Thyroid gland (tissue), 4 donors: ENCODE results near the gene KCTD5. TPM values are rescaled to one million over a fixed set of nuclear protein-coding genes. Genes with fewer than 3 reads are reported as not detected.
A peak's percentile ranks its signal among the peaks of the same experiment; 100 is the strongest.
"Not testable (repeated sequence)": the region's sequence is repeated elsewhere in the genome, so short reads cannot be mapped to it uniquely, and the experiment has no call there.

Experiments
- DNase-seq, 2 donors: peaks; one replicate each; pipeline ENCODE4 v3.0.0-alpha.2; 2019
- H3K27ac ChIP-seq, 3 donors: fragments of 200-600 bp; sonication (generic); 1 replicate in 2 of 3; 2 replicates in 1 of 3; pipeline ENCODE4 v1.5.1; 2016 to 2019; ENCODE audit warnings: mild to moderate bottlenecking in 1 of 3, moderate library complexity in 1 of 3
- H3K27me3 ChIP-seq: fragments of 200-600 bp; sonication (generic); one replicate; pipeline ENCODE4 v1.5.1; 2019
- H3K36me3 ChIP-seq, 2 donors: fragments of 200-600 bp; sonication (generic); one replicate each; pipeline ENCODE4 v1.5.1; 2016 to 2019
- H3K4me1 ChIP-seq, 2 donors: fragments of 200-600 bp; sonication (generic); one replicate each; pipeline ENCODE4 v1.5.1; 2017 to 2019
- H3K4me3 ChIP-seq, 3 donors: fragments of 200-600 bp; sonication (generic); replicated peaks in 1 of 3; 1 replicate in 2 of 3; 2 replicates in 1 of 3; pipeline ENCODE4 v1.5.1; 2016; ENCODE audit warnings: mild to moderate bottlenecking in 1 of 3
- H3K9me3 ChIP-seq: fragments of 200-600 bp; sonication (generic); one replicate; pipeline ENCODE4 v1.5.1; 2017
- CTCF ChIP-seq, 6 experiments: fragments of 200-600 bp in 3 of 6; fragments of 450-650 bp in 3 of 6; sonication (generic) in 3 of 6; IDR thresholded peaks; one replicate each; pipeline ENCODE4 v1.5.1; 2016 to 2019; ENCODE audit warnings: antibody characterized with exemption in 6 of 6, mild to moderate bottlenecking in 2 of 6, inconsistent platforms in 1 of 6, moderate library complexity in 1 of 6
- POLR2A ChIP-seq, 2 donors: fragments of 450-650 bp; IDR thresholded peaks; one replicate each; pipeline ENCODE4 v1.6.1; 2017; ENCODE audit warnings: antibody characterized with exemption in 2 of 2, mild to moderate bottlenecking in 2 of 2, moderate library complexity in 1 of 2
- WGBS, 2 donors: methylation state at CpG; one replicate each; pipeline ENCODE4 v1.1.5; 2017; 5-methylcytosine and 5-hydroxymethylcytosine counted together
- intact Hi-C: fragments of 100-400 bp; cut with DNase I; formaldehyde crosslinking; loops from one replicate; pipeline ENCODE4 v1.15.1; 2023
- total RNA-seq, 4 donors: library from RNA; depleted of rRNA; stranded (reverse); fragments of >200 nt; gene quantifications; one replicate each; pipeline ENCODE4 v1.2.3, GENCODE V29; 2016

The KCTD5 gene
- total RNA-seq, 4 donors from 2014 or later: 8.6 to 23.3 (median 15.1) TPM

- DNase-seq: no peak
- Histone ChIP-seq H3K4me1 (no peaks in the 10 kb centered on the region), H3K36me3 (peaks cover 8 to 9% of the 10 kb centered on the region in 2 donors), H3K27ac (no peak overlapping the region), H3K4me3 (no peak overlapping the region), H3K27me3 (no peaks in the 10 kb centered on the region), H3K9me3 (no peaks in the 10 kb centered on the region)
- no peak for TF ChIP-seq CTCF (IDR thresholded peaks at IDR 0.05)
- no peak for TF ChIP-seq POLR2A (IDR thresholded peaks at IDR 0.05)
- WGBS, 2 donors: 47 to 48% methylated on average over 9 of the region's 9 CpGs
- intact Hi-C loops: no loop called here
These were observed 17.7 kb upstream of the KCTD5 start for GRCh38 chr16:2664574-2664982.

- H3K4me3 ChIP-seq, intact Hi-C loops, H3K27ac ChIP-seq, H3K36me3 ChIP-seq, H3K4me1 ChIP-seq, DNase-seq, H3K9me3 ChIP-seq, H3K27me3 ChIP-seq: not testable (repeated sequence)
- 81% methylated on average over 7 of the region's 7 CpGs for WGBS, 2 donors
These were observed 15.7 kb upstream of the KCTD5 start for GRCh38 chr16:2666671-2667070.

DNA sequence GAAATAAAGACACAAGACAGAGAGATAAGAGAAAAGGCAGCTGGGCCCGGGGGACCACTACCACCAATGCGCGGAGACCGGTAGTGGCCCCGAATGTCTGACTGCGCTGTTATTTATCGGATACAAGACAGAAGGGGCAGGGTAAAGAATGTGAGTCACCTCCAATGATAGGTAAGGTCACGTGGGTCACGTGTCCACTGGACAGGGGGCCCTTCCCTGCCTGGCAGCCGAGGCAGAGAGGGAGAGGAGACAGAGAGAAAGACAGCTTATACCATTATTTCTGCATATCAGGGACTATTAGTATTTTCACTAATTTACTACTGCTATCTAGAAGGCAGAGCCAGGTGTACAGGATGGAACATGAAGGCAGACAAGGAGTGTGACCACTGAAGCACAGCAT lies 12.7 kb upstream of the KCTD5 start:
- H3K4me3 ChIP-seq, DNase-seq, H3K27me3 ChIP-seq, intact Hi-C loops, H3K36me3 ChIP-seq, H3K27ac ChIP-seq, H3K9me3 ChIP-seq: not testable (repeated sequence)
- WGBS, 2 donors: 80 to 83% methylated on average over 10 of the region's 10 CpGs
- H3K4me1 ChIP-seq: peaks cover 8 to 17% of the 10 kb centered on the region in 2 donors

DNA sequence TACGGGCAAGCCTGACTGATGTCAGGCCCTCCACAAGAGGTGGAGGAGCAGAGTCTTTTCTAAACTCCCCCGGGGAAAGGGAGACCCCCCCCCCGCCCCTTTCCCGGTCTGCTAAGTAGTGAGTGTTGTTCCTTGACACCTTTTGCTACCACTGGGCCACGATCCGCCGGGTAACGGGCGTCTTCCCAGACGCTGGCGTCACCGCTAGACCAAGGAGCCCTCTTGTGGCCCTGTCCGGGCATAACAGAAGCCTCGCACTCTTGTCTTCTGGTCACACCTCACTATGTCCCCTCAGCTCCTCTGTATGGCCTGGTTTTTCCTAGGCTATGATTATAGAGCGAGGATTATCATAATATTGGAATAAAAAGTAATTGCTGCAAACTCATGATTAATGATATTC lies 12.3 kb upstream of the KCTD5 start:
- DNase-seq: peak; percentile 74 to 75
- WGBS, 2 donors: 11 to 12% methylated on average over 13 to 15 of the region's 15 CpGs
- H3K4me3 ChIP-seq, H3K27me3 ChIP-seq, H3K27ac ChIP-seq, H3K36me3 ChIP-seq, H3K9me3 ChIP-seq, intact Hi-C loops: not testable (repeated sequence)
- TF ChIP-seq CTCF (IDR thresholded peaks at IDR 0.05): peak in 5 of 6 experiments; percentile 17 to 75 (median 48)
- peaks cover 8 to 17% of the 10 kb centered on the region in 2 donors for H3K4me1 ChIP-seq

- 74 to 80% methylated on average over 9 to 10 of the region's 10 CpGs for WGBS, 2 donors
- H3K27ac ChIP-seq, H3K27me3 ChIP-seq, DNase-seq, H3K9me3 ChIP-seq, H3K4me3 ChIP-seq, intact Hi-C loops, H3K36me3 ChIP-seq: not testable (repeated sequence)
- peaks cover 8 to 17% of the 10 kb centered on the region in 2 donors for H3K4me1 ChIP-seq
These were observed 11.1 kb upstream of the KCTD5 start for GRCh38 chr16:2671193-2671592.

DNA sequence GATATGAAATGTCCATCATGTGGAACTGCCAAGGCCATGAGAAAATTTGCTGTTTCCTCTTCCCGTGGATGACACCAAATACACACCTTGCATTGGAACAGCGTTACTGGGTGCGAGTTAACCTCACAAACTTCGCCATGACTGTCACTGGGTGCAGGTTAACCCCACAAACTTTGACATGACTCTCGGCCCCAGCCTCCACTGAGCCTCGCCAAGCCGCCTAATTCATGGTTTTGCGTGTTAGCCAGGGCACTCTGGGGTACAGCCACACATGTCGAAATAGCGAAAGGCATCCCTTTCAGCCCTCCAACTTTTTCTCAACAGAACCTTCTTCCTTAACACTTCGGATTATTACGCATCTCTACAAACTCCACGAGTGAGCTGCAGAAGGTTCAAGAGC lies 10.6 kb upstream of the KCTD5 start:
- intact Hi-C loops: no loop called here
- 87 to 90% methylated on average over 13 of the region's 13 CpGs for WGBS, 2 donors
- H3K9me3 ChIP-seq: no peaks in the 10 kb centered on the region
- H3K27me3 ChIP-seq: no peaks in the 10 kb centered on the region
- DNase-seq: no peak
- no peak overlapping the region for H3K27ac ChIP-seq
- peaks cover 8 to 17% of the 10 kb centered on the region in 2 donors for H3K4me1 ChIP-seq
- TF ChIP-seq CTCF (IDR thresholded peaks at IDR 0.05) (no peak), POLR2A (IDR thresholded peaks at IDR 0.05) (no peak)
- H3K36me3 ChIP-seq: peaks cover 8 to 9% of the 10 kb centered on the region in 2 donors
- H3K4me3 ChIP-seq: no peak overlapping the region
